HG03378 (cell line): ENCODE data around the gene FOXD3.

Experiments used
- ATAC-seq: cut with Tn5 transposase; IDR thresholded peaks from one replicate; pipeline ENCODE4 v1.9.1; 2021; ENCODE audit warnings: mild to moderate bottlenecking, moderate library complexity; ENCODE audit not compliant: unreplicated experiment

FOXD3 gene

DNA sequence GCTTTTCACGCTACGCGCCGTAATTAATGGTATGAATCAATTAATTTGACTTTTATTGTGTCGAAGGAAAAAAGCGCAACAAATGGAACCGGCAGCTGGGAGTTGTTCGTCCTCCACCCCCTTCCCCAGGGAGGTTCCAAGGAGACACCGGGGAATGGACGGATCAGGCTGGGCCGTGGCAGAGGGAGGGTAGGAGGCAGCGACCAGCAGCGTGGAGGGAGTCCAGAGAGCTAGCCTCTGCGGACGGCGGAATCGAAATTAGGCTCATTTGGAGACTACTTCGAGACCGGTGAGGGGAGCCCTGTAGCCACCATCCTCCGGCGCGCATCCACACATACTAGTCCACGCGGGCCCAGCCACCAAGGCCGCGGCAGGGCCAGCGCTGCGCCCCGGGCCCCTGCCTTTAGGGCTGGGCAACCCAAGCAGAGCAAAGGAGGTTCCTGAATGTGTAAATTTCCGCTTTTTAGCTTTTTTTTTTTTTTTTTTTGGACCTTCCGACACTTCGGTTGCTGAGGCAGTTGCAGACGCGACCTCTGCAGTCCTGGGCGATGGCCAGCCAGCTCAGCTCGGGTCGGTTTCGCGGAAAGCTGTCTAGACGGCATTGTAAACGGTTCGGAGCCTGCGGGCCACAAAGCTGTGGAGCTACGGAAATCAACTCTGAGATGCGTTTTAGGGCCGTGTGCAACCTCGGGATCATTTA lies 2.2 kb upstream of the FOXD3 start:
- ATAC-seq, result no peak

DNA sequence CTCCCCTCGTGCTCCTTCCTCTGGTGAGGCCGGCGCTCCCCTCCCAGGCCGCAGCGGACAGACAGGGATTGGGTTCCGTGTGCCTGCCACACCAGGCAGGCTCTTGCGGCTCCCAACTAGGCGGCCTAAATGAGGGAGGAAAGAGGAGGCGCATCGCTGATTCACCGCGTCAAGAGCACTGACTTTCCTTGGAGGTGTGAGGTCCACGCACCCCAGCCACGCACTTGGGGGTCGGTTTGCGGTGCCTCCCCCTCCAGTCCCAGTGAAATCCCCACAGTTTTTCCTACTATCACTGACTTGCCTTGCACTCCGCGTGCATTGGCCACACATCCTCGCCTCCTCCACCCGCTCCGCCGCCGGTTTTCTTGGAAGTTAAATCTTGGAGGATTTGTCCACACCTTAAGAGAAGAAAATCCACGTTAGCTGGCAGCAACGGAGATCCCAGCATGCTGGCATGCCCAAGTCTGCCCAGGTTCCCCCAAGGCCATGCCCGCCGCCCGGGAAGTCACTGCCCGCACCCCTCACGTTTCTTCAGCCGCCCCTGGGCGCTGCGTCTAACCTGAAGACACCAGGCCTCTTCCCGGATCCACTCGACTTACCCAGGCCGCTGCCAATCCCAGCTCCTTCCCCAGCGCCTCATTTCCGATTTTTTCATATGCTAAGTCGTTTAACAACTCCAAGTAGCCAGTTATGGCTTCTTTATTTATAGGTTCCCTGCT lies 1.1 kb upstream of the FOXD3 start:
- no peak for ATAC-seq

DNA sequence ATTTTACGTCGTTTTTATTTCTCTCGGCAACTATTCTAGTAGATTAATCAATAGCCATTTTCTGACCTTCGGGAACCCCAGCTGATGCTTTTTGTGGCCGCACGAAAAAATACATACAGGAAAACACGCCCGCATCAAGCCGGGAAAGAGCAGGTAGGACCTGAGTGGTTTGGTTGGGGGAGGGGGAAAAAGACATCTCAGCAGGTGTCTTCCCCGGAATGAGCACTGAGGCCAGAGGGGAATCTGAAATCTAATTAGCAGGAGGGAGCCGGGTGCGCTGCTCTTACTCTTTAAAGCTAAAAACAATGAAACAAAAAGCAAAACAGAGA lies 618 bp upstream of the FOXD3 start:
- ATAC-seq, result no peak

DNA sequence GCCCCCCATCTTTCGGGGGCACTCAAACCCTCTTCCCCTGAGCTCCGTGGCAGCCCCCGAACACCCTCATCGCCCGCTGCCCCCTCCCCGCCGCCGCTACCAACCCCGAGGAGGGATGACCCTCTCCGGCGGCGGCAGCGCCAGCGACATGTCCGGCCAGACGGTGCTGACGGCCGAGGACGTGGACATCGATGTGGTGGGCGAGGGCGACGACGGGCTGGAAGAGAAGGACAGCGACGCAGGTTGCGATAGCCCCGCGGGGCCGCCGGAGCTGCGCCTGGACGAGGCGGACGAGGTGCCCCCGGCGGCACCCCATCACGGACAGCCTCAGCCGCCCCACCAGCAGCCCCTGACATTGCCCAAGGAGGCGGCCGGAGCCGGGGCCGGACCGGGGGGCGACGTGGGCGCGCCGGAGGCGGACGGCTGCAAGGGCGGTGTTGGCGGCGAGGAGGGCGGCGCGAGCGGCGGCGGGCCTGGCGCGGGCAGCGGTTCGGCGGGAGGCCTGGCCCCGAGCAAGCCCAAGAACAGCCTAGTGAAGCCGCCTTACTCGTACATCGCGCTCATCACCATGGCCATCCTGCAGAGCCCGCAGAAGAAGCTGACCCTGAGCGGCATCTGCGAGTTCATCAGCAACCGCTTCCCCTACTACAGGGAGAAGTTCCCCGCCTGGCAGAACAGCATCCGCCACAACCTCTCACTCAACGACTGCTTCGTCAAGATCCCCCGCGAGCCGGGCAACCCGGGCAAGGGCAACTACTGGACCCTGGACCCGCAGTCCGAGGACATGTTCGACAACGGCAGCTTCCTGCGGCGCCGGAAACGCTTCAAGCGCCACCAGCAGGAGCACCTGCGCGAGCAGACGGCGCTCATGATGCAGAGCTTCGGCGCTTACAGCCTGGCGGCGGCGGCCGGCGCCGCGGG lies 837 bp downstream of the FOXD3 start:
- ATAC-seq, result no peak

DNA sequence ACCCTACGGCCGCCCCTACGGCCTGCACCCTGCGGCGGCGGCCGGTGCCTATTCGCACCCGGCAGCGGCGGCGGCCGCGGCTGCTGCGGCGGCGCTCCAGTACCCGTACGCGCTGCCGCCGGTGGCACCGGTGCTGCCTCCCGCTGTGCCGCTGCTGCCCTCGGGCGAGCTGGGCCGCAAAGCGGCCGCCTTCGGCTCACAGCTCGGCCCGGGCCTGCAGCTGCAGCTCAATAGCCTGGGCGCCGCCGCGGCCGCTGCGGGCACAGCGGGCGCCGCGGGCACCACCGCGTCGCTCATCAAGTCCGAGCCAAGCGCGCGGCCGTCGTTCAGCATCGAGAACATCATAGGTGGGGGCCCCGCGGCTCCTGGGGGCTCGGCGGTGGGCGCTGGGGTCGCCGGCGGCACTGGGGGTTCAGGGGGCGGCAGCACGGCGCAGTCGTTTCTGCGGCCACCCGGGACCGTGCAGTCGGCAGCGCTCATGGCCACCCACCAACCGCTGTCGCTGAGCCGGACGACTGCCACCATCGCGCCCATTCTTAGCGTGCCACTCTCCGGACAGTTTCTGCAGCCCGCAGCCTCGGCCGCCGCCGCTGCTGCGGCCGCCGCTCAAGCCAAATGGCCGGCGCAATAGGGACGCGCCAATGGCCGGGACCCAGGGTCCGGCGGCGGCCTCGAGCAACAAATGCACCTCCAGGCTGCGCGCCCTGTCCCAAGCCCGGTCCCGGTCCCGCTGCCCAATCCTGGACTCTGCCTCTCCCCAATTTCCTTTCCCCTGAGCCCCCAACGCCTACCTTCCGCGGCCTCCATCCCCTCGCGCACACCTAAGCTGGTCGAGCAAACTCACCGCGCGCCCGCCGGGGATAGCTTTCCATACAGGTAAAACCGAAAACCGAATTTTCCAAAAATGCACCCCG lies 1.8 kb downstream of the FOXD3 start:
- no peak for ATAC-seq

DNA sequence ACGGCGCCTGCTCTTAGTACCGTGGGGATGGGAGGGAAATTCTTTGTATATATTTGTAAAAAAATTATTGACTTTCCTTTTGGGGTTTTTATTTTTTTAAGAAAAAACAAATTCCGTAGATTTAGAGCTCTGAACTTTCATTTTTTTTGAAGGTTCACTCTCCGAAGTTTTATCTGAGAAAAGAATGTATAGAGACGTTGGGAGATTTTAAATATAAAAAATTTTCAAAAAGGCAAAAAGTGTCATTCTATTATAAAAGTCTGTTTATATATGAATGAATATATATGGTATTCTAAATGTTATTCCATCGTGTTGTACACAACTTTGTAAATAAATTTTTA lies 2.4 kb downstream of the FOXD3 start:
- ATAC-seq, result no peak

DNA sequence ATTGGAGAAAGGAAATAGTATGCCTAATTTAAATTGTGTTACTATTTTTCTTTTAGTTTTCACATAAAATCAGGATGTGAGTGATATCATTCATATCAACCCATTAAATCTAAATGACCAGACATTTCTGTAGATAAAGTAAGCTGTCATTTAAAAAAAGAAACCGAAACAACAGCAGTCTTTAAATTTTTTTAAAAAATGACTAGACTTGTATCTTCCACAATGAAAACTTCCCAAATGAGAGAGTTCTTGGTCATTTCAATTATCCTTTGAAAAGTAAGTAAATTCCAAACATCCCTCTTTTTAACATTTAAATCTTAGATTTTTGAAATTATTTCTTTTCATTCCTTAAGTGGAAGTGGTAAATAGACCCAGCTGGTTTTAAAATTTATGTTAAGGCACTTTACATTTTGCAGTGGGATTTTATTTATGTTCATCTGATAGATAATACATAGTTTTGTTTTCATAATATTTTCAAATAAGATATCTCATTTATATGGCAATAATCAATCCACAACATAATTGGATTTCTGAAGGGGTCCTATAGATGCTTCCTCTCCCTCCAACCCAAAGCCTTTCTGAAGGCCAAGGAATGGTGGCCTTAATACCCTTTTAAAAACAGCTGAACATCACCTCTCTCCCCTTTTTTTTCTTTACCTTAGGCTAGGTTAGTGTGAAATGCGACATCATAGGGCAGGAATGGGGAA lies 3.1 kb downstream of the FOXD3 start:
- ATAC-seq, result no peak

DNA sequence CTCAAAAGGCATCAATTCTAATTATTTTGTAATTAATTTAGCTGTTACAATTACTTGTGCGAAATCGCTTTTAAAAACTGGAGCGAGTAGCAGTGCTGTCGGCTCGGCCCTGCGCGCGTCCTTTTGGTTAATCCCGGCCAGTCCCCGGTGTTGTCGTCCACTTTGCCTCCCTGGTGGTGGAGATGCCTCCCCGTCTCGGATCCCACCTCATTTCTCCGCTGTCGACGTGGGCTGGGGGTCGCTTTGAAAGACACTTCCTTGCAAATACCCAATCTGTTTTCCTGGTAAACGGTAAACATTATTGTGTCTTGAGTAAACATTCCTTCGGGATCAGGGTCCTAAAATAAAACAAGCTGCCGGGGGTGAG lies 3.7 kb downstream of the FOXD3 start:
- ATAC-seq, result no peak

DNA sequence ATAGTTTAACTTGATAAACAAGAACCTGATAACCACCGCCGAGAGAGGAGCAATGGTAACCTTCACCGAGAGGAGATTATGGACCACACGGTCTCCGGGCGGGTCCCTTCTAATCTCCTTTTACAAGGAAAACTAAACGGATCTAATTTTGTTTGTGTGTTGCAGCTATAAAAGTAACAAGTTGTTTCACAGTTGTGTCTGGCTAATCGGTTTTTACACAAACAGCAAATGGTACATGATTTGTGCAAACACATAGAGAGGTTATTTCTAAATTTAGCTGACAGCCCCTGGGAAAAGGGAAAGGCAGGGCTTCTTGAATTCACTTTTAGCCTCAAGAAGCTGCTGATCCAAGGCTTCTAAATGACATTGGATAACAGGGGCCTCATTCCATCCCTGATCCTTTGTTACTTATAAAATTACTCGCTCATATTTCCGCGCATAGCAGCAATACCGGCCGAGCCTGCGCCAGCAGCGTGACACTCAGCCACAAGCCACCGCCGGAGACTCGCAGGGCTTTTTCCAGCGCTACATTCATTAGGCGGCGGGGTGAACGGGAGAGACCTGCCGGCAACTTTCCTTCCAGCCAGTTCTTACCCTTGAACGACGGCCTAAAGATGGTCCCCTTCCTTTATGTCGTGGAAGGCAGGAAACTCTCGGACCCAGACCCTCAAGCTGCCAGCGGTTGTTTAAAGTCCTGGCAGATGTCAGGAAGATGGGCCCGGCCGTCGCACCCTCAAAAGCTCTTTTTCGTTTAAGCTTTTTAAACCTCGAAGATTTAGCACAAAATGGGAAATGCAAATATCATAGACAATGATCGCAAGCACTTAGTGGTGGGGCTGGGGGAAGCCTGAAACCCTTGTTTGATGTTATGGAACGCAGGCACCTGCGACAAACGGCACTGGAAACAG lies 4.4 kb downstream of the FOXD3 start:
- ATAC-seq, result no peak

DNA sequence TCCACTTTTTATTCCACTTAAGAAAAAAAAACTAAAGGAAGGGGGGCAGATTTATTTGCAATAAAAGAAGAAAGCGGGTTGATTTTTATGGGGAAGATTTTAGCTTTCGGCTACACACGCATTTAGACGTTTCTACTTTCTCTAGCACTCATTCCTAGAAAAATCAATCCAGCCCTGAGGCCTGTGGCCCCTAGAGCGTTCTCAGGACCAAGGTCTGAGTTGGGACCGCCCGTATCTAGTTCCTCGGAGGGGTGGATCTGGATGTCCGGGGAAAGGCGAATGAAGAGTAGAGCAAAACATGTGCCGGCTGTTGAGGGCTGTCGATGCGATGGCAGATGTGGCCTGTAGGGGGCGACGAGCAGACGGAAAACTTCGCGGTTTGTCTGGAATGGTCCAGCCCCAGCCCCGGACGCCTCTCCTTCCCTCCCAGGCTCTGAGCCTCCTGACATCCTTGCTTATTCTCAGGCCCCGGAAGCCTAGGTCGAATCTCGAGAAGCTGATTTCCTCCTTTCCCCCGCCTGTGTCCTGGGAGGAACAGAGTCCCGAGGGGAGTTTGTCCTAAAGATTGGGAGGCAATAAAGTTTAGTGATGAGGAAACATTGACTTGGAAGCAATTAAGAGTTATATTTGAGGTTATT lies 5.2 kb downstream of the FOXD3 start:
- ATAC-seq, result no peak

DNA sequence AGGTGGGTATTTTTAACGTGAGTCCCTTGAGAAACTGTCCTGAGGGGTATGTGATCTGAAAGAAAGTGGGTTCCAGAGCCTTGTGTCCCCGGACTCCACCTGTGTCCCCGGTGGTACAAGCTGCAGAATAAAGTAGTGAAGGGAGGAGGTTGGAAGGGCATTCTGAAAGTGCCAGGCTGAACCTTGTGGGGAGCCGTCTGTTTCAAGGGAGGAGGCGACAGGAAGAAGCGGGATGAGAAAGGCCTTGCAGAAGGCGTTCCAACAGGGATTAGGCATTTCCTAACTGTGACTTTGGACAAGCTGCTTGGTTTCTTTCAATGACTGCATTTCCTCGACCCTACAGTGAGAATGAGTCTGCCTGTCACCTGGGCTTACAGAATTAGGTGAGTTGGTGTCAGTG lies 5.8 kb downstream of the FOXD3 start:
- no peak for ATAC-seq

DNA sequence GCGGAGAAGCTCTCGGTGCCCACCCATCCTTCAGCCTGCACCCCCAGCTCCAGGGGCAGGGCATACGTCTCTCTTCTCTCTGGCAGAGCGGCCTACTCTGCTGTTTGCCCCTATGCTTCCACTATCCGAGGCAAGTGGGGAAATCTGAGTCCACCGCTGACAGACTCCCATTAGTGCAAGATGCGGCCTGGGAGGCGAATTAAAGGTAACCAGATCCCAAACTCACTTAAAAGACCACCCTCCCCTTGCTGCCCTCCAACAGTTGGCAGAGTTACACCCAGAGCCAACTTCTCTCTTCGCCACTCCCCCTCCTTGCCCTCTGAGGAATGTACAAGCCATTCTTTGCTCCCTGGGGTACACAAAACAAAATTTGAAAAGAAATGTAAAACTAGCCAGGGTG lies 6.4 kb downstream of the FOXD3 start:
- no peak for ATAC-seq

DNA sequence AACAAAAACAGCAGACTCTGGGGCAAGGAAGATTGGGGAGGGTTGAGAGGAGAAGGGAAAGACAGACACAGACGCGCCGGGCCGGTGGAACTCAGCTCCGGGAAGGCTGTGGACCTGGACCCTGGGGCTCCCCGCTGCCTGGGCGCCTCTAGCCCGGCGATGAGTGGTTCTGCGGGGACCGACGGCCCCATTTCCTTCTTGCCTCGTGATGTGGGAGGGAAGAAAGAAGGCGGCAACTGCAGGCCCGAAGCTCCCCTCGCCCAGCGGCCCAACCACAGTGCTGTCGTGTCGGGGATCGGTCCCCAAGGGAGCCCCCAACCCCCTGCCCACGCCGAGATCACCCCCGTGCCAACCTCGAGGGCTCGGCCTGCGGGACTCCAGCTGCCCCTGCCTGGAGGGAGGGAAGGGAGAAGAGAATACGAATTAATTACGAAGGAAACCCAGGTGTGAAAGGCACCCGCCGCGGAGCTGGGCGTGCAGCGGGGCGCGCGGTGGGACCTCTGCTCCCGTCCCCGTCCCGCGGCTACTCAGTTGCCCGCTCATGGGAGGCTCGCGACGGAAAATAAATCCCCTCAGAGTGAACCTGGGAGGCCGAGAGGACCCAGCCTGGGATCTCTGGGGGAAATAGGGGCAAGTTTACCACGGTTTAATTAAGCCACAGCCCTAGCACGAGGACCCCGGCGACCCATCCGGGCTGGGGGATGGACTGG lies 7.4 kb downstream of the FOXD3 start:
- no peak for ATAC-seq

DNA sequence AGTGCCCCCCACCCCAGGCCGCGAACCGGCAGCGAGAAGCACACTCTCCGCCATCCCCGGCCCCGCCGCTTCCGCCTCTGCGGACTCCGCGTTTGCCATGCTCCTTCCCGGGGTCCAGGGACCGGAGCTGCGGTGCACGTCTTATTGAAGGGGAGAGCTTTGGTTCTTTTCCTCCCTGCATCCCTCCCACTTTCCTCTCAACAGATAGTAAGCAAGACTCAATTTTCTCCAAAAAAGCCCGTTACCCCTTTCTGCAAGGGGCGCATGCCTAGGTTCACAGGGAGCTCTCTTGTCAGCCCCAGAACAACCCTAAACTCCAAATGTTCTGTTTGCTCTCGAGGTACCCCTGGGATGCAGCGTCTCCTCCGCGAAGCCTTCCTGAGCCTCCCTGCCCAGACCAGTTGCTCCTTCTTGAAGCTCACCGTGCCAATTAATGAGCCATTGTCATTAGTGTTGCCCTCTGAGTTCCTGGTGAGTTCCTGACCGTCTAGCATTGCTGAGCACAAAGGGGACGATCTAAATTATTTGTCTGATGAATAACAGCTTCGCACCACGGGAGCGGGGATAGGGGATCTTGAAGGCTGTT lies 8.1 kb downstream of the FOXD3 start:
- ATAC-seq, result no peak

DNA sequence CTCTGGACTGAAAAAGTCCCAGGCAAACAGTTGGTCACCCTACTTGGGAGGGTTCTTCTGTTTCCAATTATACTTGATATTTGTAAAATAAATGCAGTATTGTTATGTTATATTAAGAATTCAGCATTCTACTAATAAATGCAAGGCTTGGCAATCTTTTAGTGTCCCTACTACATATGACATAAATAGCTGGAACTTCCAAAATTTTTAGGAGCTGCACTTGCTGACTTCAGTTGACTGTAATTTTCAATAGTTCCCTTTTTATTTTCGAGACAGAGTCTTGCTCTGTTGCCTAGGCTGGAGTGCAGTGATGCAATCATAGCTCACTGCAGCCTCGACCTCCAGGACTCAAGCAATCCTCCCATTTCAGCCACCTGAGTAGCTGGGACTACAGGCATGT lies 20.0 kb downstream of the FOXD3 start:
- no peak for ATAC-seq

DNA sequence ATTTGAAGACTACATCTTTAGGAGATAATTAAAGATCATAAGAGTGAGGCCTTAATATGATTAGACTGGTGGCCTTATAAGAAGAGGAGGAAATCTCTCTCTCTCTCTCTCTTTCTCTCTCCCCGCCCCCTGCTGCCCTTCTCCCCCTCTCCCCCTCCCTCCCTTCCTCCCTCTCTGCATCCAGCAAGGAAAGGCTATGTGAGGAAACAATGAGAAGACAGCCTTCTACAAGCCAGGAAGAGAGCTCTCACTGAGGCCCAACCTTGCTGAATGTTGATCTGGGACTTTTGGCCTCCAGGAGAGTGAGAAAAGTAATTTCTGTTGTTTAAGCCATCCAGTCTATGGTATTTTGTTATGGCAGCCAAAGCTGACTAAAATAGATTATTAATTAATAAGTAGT lies 21.6 kb downstream of the FOXD3 start:
- ATAC-seq, result no peak

DNA sequence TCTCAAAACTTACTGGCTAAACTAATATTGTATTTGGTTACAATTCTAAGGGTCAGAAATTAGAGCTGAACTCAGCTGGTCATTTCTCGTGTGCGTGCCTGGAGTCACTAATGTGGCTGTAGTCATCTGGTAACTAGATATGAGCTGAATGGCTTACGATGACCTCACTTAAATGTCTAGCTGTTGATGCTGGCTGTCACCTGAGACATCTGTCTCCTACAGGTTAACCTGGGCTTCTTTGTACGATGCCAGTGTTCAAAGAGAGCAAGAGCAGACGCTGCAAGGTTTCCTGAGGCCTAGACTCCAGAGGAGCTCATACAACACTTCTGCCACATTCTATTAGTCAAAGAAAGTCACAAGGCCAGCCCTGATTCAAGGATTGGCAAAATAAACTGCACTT lies 28.0 kb downstream of the FOXD3 start:
- ATAC-seq, result no peak

DNA sequence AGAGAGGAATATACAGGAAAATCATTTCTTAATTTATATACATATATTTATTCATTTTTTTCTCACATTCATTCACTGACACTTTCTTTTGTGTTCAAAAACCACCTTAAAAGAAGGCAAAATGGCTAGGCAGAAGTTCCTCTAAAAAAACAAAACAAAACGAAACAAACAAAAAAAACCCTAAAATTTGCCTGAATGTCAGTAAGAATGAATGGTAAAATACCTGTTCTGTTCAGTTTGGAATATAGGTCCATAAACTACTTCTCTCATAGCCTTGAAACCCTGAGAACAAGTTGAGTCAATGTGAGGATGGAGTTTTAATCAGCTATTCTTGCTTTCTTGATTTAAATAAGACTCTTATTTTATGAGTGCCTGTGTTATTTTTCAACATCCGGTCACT lies 30.4 kb downstream of the FOXD3 start:
- no peak for ATAC-seq
